ENCODE data around the gene CRELD2.

Gene CRELD2

GRCh38 chr22:49956914-49957825 lies 38.7 kb downstream of the CRELD2 start:
- no peak for DNase-seq (ENCODE audit: low read depth in 1 of 2, low spot score in 1 of 2)

DNA sequence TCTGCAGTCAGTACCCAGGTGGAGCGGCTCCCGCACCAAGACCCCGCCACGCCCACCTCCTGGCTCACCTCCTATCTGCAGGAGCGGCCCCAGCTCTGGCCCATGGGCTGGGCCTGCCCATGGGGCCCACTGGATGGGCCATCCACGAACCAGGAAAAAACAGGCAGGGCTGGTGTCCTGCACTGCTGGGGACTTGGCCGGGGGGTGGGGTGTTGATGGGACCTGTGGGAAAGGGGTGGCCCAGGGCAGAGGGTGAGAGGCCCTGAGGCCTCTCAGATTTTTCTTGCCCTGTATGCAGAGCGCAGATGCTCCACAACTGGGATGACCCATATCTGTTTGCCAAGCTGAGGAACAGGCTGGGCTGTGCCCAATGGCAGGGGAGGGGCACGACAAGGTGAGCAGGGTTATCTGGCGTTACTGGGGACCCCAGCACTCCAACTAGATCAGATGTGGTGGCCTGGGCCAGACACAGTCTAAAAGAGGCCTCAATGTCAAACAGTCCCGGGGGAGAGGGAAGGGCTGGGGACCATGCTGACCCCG lies 39.5 kb downstream of the CRELD2 start:
- no peak for DNase-seq (ENCODE audit: low read depth in 1 of 2, low spot score in 1 of 2)

DNA sequence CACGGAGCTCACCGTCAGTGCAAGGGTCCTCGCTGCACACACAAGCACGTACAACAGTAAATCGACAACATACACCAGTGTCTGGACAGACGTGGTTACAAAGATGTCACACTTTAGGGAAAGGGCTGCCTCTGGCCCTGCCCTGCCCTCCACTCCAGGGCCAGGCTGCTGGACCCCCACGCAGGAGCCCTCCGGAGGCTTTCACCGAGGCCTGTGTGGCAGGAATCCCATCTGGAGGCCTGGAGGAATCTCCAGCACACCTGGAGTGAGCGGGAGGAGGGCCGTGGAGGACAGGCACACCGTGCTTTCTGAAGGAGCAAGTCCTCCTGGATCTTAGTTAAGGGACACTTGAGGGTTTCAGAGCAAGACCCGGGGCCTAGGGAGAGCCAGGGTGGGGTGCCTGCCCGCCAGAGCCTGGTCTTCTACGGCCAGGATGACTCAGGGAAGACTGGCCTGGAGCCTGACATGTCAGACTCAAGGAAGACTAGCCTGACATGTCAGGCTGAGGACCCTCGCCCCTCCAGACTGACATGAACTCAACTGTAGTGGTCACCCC lies 40.0 kb downstream of the CRELD2 start:
- no peak for DNase-seq (ENCODE audit: low read depth in 1 of 2, low spot score in 1 of 2)

DNA sequence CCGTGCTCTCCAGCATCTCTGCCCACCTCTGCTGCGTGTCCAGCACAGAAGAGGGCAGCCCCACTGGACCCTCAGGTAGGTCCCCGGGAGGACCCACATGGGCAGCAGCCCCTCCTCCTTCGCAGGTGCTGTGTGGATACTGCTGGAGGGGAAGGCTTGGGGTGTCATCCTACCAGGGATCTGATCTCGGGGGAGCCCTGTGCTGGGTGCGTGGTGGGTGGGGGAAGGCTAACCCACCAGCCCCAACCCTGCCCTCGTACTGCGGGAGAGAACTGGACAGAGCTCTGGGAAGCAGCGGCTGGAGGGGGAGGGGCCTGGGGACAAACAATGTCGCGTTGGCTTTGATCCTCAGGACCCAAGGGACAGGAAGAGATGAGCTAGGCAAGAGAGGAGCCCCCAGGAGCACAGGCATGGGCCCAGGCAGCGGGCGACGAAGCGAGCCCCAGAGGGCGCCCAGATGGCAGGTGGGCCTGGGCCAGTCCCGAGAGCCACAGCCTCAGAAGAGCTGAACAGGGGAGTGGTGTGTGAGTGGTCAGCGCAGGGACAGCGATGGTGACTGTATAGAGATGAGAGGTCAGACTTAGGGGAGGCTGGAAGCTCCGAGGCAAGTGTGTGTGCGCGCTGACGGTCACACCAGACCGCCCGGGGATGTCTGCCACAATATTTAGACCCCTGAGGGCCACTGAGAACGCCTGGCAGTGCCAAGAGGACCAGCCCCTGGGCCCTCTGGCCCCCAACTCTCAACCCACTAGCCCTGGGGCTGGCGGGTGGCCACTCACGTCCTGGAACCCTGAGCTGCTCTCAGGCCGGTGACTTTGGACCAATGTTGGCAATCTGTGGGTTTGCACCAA lies 40.7 kb downstream of the CRELD2 start:
- no peak for DNase-seq (ENCODE audit: low read depth in 1 of 2, low spot score in 1 of 2)

DNA sequence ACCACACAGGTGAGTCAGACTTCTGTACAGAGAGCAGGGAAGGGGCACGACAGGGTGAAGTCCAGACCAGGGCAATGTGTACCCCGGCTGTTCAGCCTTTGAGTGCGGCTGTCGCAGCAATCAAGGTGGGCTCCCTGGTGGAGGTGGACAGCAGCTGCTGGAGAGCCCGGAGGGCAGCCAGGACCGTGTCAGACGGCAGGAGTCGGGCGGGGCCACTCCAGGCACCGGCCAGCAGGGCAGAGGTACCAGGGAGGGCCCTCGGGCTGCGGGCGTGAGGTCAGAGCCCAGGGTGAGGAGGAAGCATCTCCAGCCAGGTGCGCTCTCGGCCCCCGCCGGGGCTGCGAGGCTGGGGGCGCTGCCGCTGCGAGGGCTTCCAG lies 41.3 kb downstream of the CRELD2 start:
- DNase-seq (ENCODE audit: low read depth in 1 of 2, low spot score in 1 of 2) = no peak

DNA sequence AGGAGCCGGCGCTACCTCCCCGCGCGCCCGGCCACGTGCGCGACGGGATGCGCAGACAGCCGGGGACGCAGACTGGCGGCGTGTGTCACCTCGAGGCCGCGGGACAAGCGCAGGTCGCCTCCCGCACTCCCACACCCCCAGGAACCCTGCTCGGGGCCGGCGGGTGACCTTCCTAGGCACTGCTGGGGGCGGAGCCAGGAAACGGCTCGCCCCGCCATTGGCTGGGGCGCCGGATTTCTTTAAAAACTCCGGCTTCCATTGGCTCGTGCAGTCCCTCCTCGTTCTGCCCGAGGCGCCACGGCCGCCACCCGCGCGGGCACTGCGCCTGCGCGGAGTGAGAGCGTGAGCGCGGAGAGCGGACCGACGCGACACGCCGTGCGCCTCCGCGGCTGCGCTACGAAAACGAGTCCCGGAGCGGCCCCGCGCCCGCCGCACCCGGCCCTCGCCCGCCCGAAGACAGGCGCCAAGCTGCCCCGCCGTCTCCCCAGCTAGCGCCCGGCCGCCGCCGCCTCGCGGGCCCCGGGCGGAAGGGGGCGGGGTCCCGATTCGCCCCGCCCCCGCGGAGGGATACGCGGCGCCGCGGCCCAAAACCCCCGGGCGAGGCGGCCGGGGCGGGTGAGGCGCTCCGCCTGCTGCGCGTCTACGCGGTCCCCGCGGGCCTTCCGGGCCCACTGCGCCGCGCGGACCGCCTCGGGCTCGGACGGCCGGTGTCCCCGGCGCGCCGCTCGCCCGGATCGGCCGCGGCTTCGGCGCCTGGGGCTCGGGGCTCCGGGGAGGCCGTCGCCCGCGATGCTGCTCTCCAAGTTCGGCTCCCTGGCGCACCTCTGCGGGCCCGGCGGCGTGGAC lies 41.9 kb downstream of the CRELD2 start, which contains the start of gene PIM3:
TSS of gene PIM3 (plus strand) at position 614 of the 846 bp plus-strand sequence. CDS start at position 790, 176 bp downstream.
- peak; percentile 75 to 90 for DNase-seq (ENCODE audit: low read depth in 1 of 2, low spot score in 1 of 2)

- no peak for DNase-seq (ENCODE audit: low read depth in 1 of 2, low spot score in 1 of 2)
These were observed 42.7 kb downstream of the CRELD2 start for GRCh38 chr22:49961005-49961600.

DNA sequence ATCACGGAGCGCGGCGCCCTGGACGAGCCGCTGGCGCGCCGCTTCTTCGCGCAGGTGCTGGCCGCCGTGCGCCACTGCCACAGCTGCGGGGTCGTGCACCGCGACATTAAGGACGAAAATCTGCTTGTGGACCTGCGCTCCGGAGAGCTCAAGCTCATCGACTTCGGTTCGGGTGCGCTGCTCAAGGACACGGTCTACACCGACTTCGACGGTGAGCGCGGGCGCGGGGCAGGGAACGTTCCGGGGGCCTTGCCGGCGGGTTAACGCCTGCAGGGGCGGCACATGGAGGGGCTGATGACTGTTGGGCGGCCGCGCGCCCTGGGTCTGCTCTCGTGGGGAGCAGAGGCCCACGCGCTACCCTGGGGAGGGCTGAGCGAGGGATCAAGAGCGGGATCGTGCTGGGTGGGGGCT lies 43.2 kb downstream of the CRELD2 start:
- peak in 1 of 2 donors; percentile 7 for DNase-seq (ENCODE audit: low read depth in 1 of 2, low spot score in 1 of 2)

DNA sequence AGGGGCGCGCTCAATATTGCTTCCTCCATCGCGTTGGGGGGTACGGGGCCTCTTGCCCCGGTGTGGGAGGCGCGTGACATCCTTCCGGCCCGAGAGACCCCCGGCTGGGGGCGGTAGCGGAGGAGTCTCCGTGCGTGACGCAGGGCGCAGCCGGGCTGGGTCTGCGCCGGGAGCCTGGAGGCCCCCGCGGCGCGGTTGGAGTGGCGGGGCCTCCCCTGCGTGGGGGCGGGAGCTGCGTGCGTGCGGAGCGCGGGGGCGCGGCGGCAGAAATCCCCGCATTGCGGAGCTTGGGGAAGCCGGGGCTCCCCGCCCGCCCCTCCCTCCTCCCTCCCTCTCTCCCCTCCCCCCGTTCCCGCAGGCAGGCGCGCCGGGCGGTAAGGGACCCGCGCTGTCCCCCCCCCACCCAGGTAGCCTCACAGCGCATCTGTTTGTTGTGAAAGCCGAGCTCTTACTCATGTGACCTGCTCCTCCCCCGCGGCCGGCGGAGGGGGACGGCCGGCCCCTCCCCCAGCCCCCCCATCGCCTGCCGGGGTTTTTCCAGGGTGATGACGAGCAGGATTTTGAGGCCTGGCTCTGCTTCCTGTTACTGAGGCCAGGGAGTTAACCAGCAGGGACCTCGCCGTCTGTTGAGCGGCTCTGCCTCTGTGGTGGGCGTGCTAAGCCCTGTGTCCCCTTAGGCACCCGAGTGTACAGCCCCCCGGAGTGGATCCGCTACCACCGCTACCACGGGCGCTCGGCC lies 43.7 kb downstream of the CRELD2 start:
- DNase-seq (ENCODE audit: low read depth in 1 of 2, low spot score in 1 of 2) = peak; percentile 55 to 81

DNA sequence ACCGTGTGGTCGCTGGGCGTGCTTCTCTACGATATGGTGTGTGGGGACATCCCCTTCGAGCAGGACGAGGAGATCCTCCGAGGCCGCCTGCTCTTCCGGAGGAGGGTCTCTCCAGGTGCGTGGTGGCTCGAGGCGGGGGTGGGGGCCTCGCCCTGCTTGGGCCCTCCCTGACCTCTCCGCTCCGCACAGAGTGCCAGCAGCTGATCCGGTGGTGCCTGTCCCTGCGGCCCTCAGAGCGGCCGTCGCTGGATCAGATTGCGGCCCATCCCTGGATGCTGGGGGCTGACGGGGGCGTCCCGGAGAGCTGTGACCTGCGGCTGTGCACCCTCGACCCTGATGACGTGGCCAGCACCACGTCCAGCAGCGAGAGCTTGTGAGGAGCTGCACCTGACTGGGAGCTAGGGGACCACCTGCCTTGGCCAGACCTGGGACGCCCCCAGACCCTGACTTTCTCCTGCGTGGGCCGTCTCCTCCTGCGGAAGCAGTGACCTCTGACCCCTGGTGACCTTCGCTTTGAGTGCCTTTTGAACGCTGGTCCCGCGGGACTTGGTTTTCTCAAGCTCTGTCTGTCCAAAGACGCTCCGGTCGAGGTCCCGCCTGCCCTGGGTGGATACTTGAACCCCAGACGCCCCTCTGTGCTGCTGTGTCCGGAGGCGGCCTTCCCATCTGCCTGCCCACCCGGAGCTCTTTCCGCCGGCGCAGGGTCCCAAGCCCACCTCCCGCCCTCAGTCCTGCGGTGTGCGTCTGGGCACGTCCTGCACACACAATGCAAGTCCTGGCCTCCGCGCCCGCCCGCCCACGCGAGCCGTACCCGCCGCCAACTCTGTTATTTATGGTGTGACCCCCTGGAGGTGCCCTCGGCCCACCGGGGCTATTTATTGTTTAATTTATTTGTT lies 44.6 kb downstream of the CRELD2 start:
- DNase-seq (ENCODE audit: low read depth in 1 of 2, low spot score in 1 of 2) = peak in 1 of 2 donors; percentile 4

GRCh38 chr22:49963647-49964026 lies 45.2 kb downstream of the CRELD2 start:
- no peak for DNase-seq (ENCODE audit: low read depth in 1 of 2, low spot score in 1 of 2)

DNA sequence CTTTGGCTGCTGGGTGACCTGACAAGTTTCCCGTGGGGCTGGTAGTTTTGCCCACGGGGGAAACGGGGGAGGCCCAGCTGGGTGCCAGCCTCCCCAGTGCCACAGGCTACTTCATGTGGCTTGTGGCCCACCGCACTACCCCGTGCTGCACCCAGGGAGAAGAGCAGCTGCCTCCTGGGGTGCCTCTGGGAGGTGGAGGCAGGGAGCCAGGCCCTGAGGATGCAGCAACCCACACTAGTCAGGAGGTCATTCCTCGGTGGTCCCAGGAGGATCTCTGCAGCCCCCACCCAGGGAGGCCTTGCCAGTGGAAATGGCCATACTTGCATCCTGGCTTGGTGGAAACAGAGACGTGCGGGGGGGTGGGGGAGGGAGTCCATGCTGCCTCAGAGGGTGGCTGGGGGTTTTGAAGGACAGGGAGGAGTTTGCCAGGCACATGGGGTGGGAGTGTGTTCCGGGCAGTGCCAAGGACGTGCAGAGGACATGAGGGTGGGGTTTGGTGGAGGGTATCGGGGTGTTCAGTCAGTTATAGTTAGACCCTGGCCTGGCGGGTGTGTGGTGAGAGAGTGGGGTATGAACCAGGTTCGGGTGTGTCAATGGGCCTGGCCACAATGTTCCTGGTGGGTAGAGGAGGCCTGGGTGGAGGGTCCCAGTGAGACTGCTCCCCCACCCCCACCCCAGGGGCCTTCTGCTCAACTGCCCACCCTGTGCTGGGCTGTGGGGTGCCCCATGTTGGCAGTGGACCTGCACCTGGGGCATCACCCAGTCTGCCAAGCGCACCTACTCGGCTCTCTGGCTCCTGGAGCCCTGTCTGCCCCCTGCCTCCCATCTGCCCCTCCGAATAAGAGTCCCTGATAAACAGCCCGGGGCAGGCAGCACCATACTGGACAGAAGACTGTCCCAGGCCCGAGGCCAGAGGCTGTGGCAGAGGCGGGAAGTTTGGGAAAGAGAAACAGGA lies 46.0 kb downstream of the CRELD2 start:
- peak in 1 of 2 donors; percentile 3 for DNase-seq (ENCODE audit: low read depth in 1 of 2, low spot score in 1 of 2)

- DNase-seq (ENCODE audit: low read depth in 1 of 2, low spot score in 1 of 2) = peak in 1 of 2 donors; percentile 4
These were observed 46.9 kb downstream of the CRELD2 start for GRCh38 chr22:49965091-49966040.

GRCh38 chr22:49966041-49966773 lies 47.8 kb downstream of the CRELD2 start:
- peak in 1 of 2 donors; percentile 3 for DNase-seq (ENCODE audit: low read depth in 1 of 2, low spot score in 1 of 2)
